Hepatocyte (in vitro differentiated cells): Measurements from ENCODE around the gene ADGRL1. TPM values are rescaled to one million over a fixed set of nuclear protein-coding genes. Genes with fewer than 3 reads are reported as not detected.
"Not testable (repeated sequence)": the region's sequence is repeated elsewhere in the genome, so short reads cannot be mapped to it uniquely, and the experiment has no call there.

ENCODE experiments used
- DNase-seq: peaks from one replicate; pipeline ENCODE4 v3.0.0-alpha.2; 2016; ENCODE audit warnings: low spot score
- H2AFZ ChIP-seq: fragments of 200-600 bp; sonication (generic); 2 replicates; pipeline ENCODE4 v1.6.0; 2016; ENCODE audit warnings: antibody characterized with exemption, mild to moderate bottlenecking
- H3K27ac ChIP-seq: fragments of 200-600 bp; sonication (generic); 2 replicates; pipeline ENCODE4 v1.5.1; 2016; ENCODE audit warnings: mild to moderate bottlenecking
- H3K27me3 ChIP-seq: fragments of 200-600 bp; sonication (generic); 2 replicates; pipeline ENCODE4 v1.6.1; 2016
- H3K36me3 ChIP-seq: fragments of 200-600 bp; sonication (generic); replicated peaks from 2 replicates; pipeline ENCODE4 v1.5.1; 2016; ENCODE audit warnings: low read depth; ENCODE audit not compliant: insufficient read depth
- H3K4me1 ChIP-seq: fragments of 200-600 bp; sonication (generic); 2 replicates; pipeline ENCODE4 v1.5.1; 2016; ENCODE audit warnings: mild to moderate bottlenecking, moderate library complexity; ENCODE audit not compliant: insufficient read depth
- H3K4me2 ChIP-seq: fragments of 200-600 bp; sonication (generic); 2 replicates; pipeline ENCODE4 v1.6.0; 2016
- H3K4me3 ChIP-seq: fragments of 200-600 bp; sonication (generic); 2 replicates; pipeline ENCODE4 v1.5.1; 2016; ENCODE audit warnings: mild to moderate bottlenecking
- H3K79me2 ChIP-seq: fragments of 200-600 bp; sonication (generic); 2 replicates; pipeline ENCODE4 v1.6.0; 2017; ENCODE audit warnings: mild to moderate bottlenecking
- H3K9me2 ChIP-seq: fragments of 200-600 bp; sonication (generic); replicated peaks from 2 replicates; pipeline ENCODE4 v1.6.0; 2017; ENCODE audit warnings: mild to moderate bottlenecking; ENCODE audit not compliant: insufficient read depth
- H3K9me3 ChIP-seq: fragments of 200-600 bp; sonication (generic); 2 replicates; pipeline ENCODE4 v1.5.1; 2016; ENCODE audit warnings: low read depth, mild to moderate bottlenecking
- H4K20me1 ChIP-seq: fragments of 200-600 bp; sonication (generic); 2 replicates; pipeline ENCODE4 v1.6.0; 2016; ENCODE audit warnings: mild to moderate bottlenecking; ENCODE audit not compliant: insufficient read depth, poor library complexity, severe bottlenecking
- EZH2 ChIP-seq: fragments of 200-600 bp; sonication (generic); IDR thresholded peaks from 2 replicates; pipeline ENCODE4 v1.6.1; 2016; ENCODE audit warnings: antibody characterized with exemption, mild to moderate bottlenecking, borderline replicate concordance
- EZH2phosphoT487 ChIP-seq: fragments of 200-600 bp; sonication (generic); IDR thresholded peaks from one replicate; pipeline ENCODE4 v1.6.1; 2018; ENCODE audit warnings: antibody characterized with exemption, mild to moderate bottlenecking, low read depth, moderate library complexity; ENCODE audit not compliant: unreplicated experiment, severe bottlenecking
- WGBS: methylation state at CpG from one replicate; pipeline ENCODE4 v1.1.6; 2016; ENCODE audit warnings: low lambda C conversion rate; ENCODE audit errors: missing lambda C conversion rate; 5-methylcytosine and 5-hydroxymethylcytosine counted together
- polyA plus RNA-seq: library from polyadenylated mRNA; unstranded; fragments of >200 nt; fragmentation: Nextera tagmentation; extraction: Ambion mirVana; gene quantifications from 2 replicates; pipeline ENCODE4 v1.2.1, GENCODE V29; 2016
- total RNA-seq: library from RNA; depleted of rRNA; stranded (reverse); fragments of >200 nt; gene quantifications from 2 replicates; pipeline ENCODE4 v1.2.3, GENCODE V29; 2014
- TF ChIP-seq, protein P1 (sequence below): fragments of 200-600 bp; sonication (generic); IDR thresholded peaks from 2 replicates; pipeline ENCODE4 v1.5.1; 2016; ENCODE audit warnings: antibody characterized with exemption, mild to moderate bottlenecking; ENCODE audit not compliant: poor library complexity

ADGRL1 gene
- total and polyA plus RNA-seq, 2 experiments from 2014 or later: 11.5 to 11.9 TPM

DNA sequence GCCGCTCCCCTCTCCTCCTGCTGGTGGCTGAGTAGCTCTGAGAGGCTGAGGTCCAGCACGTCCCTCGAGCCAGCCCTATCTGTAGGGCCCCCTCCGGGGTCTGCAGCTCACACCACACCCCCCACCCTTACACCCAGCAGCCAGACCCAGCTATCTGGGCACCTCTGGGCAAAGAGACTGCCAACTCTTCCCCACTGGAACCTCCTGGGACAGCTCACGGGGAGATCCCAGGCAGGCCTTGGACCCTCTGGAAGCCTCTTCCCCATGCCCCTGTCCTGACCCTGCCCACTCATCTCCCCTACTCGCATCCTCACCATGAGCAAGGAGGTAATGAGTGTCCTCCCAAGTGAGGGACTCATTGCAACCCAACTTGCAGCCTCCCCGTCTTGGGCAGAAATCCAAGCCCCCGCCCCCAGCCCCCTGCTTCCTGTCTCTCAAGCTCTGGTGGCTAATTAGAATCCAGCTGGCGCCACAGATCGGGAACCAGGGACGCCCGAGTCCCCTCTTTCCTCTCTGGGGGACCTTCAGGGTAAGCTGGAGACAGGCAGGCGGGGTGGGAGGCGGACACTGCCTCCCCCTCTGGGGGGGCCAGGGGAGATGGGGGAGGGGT is 22.1 kb downstream of the ADGRL1 start:
- peaks cover 9% of the 10 kb centered on the region for H4K20me1 ChIP-seq
- H3K9me2 ChIP-seq: no peaks in the 10 kb centered on the region
- WGBS: 71% methylated on average over 13 of the region's 14 CpGs
- no peaks in the 10 kb centered on the region for H3K36me3 ChIP-seq
- TF ChIP-seq EZH2: no peak
- TF ChIP-seq EZH2phosphoT487: no peak
- TF ChIP-seq, protein P1, sequence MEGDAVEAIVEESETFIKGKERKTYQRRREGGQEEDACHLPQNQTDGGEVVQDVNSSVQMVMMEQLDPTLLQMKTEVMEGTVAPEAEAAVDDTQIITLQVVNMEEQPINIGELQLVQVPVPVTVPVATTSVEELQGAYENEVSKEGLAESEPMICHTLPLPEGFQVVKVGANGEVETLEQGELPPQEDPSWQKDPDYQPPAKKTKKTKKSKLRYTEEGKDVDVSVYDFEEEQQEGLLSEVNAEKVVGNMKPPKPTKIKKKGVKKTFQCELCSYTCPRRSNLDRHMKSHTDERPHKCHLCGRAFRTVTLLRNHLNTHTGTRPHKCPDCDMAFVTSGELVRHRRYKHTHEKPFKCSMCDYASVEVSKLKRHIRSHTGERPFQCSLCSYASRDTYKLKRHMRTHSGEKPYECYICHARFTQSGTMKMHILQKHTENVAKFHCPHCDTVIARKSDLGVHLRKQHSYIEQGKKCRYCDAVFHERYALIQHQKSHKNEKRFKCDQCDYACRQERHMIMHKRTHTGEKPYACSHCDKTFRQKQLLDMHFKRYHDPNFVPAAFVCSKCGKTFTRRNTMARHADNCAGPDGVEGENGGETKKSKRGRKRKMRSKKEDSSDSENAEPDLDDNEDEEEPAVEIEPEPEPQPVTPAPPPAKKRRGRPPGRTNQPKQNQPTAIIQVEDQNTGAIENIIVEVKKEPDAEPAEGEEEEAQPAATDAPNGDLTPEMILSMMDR: no peak
- no peak overlapping the region for H3K27ac ChIP-seq
- H3K4me2 ChIP-seq: no peak overlapping the region
- H3K79me2 ChIP-seq: peaks cover 30% of the 10 kb centered on the region
- no peak overlapping the region for H3K4me3 ChIP-seq
- DNase-seq: no peak
- no peaks in the 10 kb centered on the region for H3K9me3 ChIP-seq
- no peaks in the 10 kb centered on the region for H3K27me3 ChIP-seq
- H3K4me1 ChIP-seq: no peaks in the 10 kb centered on the region
- no peak overlapping the region for H2AFZ ChIP-seq

DNA sequence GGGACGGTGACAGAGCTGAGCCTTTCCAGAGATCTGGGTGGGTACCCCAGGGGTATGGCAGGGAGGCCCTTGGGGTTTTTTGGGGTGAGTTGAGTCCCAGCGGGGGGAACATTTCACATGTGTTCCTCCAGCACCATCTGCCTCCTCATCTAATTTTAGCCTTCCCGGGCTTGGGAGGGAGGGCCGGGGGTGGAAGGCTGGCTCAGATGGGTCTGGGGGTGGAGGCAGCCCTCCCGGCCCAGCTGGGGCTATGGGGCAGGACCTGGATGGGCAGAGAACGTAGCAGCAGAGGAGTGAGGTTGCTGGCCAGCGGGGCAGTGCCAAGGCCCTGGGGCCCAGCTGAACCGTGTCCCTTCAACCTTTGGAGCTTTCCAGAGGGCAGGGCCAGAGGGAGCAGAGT is 23.5 kb downstream of the ADGRL1 start:
- 94% methylated on average over 6 of the region's 8 CpGs for WGBS
- Histone ChIP-seq H3K27ac (no peak overlapping the region), H3K27me3 (no peaks in the 10 kb centered on the region), H3K79me2 (peaks cover 24% of the 10 kb centered on the region), H2AFZ (no peak overlapping the region), H3K9me3 (no peaks in the 10 kb centered on the region), H3K4me1 (no peaks in the 10 kb centered on the region), H3K36me3 (no peaks in the 10 kb centered on the region), H4K20me1 (peaks cover 9% of the 10 kb centered on the region), H3K4me2 (no peak overlapping the region), H3K4me3 (no peak overlapping the region), H3K9me2 (no peaks in the 10 kb centered on the region)
- no peak for DNase-seq
- TF ChIP-seq, protein P1: no peak
- no peak for TF ChIP-seq EZH2phosphoT487
- TF ChIP-seq EZH2: no peak

DNA sequence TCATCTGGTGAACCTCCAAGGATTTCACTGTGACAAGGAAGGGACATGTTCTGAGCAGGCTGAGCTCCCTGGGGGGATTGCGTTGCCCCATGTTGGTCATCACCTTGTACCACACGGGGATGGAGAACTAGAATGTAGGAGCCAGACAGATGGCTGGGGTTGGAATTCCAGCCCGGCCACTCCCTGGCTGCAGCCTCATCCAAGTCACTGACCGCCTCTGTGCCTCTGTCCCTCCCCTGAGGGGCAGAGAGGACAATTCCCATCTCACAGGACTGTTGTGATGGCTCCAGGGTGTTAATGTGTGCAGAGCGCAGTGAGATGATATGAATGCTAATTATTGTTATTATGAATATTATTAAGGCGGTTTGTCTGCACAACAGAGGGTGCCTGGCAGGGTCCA is 24.1 kb downstream of the ADGRL1 start:
- Histone ChIP-seq H3K9me2 (no peaks in the 10 kb centered on the region), H3K4me1 (no peaks in the 10 kb centered on the region), H3K36me3 (no peaks in the 10 kb centered on the region), H3K27me3 (no peaks in the 10 kb centered on the region), H3K9me3 (no peaks in the 10 kb centered on the region), H2AFZ (no peak overlapping the region), H3K4me2 (no peak overlapping the region), H3K27ac (no peak overlapping the region), H3K4me3 (no peak overlapping the region), H4K20me1 (peaks cover 9% of the 10 kb centered on the region), H3K79me2 (peaks cover 21% of the 10 kb centered on the region)
- no peak for DNase-seq
- WGBS: 96% methylated on average over 6 of the region's 6 CpGs
- TF ChIP-seq, protein P1: no peak
- no peak for TF ChIP-seq EZH2phosphoT487
- TF ChIP-seq EZH2: no peak

- peaks cover 15% of the 10 kb centered on the region for H3K79me2 ChIP-seq
- not testable (repeated sequence) for H3K9me3 ChIP-seq, H3K9me2 ChIP-seq, H2AFZ ChIP-seq, DNase-seq, H3K4me2 ChIP-seq, H3K27me3 ChIP-seq, H3K4me1 ChIP-seq, H3K27ac ChIP-seq, H3K36me3 ChIP-seq, H3K4me3 ChIP-seq, H4K20me1 ChIP-seq
- WGBS: 91% methylated on average over 12 of the region's 12 CpGs
These were observed 24.8 kb downstream of the ADGRL1 start for GRCh38 chr19:14181199-14181598.
